AG04449 (cell line): Measurements from ENCODE around the gene TSPAN11.

Source experiments
- CTCF ChIA-PET: fragments of 350-600 bp; formaldehyde crosslinking; extraction: SDS; loops from one replicate; lab custom pipeline; 2021; ENCODE audit warnings: antibody characterized with exemption; lab: Yijun Ruan, JAX
- POLR2A ChIA-PET: fragments of 400-600, 350-600 bp; formaldehyde crosslinking; extraction: SDS; loops from one replicate; lab custom pipeline; 2020; ENCODE audit warnings: antibody characterized with exemption, inconsistent platforms; lab: Yijun Ruan, JAX
- DNase-seq: peaks from one replicate; pipeline ENCODE4 v3.0.0-alpha.2; 2010; ENCODE audit warnings: low read depth, low spot score
- H3K4me3 ChIP-seq: 2 replicates; pipeline ENCODE4 v1.5.1; 2011; ENCODE audit warnings: low read depth, mild to moderate bottlenecking, control low read depth, low read length
- CTCF ChIP-seq: IDR thresholded peaks from one replicate; pipeline ENCODE4 v1.5.1; 2011; ENCODE audit warnings: mild to moderate bottlenecking, moderate library complexity, low read length, control low read depth, inconsistent platforms; ENCODE audit not compliant: insufficient read depth; ENCODE audit errors: missing control alignments

Gene TSPAN11

DNA sequence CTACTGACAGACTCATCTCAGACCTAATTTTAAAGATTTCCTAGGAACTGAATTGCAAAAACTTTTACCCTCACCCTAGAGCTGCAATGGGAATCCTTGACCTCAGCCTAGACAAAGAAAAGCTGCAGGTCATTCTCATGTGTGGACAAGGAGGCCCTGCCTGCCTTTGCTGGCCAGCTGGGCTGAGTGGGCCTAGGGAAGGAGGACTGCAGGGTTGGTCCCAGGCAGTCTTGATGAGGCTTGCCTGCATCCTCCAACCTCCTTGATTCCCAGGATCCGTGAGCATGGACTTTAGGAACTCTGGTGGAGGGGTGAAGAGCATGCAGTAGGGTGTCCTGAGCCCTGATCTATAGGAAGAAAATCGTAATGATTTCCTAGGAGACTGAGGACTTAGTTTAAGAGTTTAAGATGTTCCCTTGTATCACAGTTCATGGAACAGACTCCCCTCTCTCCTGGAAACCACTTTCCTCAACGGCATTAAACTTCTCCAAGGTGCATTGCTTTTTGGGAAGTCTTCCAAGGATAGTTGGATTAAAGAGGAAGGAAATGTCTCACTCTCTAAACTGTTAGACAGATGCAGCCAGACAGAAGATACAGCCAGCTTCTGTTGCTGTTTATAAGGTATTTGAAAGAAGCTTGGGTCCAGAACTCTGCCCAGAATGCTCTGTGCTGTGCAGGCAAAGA lies 91.7 kb downstream of the TSPAN11 start:
- POLR2A ChIA-PET: no interaction called here
- no peak for TF ChIP-seq CTCF
- H3K4me3 ChIP-seq: no peak overlapping the region
- CTCF ChIA-PET: interaction anchor here (1.4 kb wide), 1 partner anchor 254 kb away, joined by 4 read pairs; no protein-coding TSS in a partner anchor
- no peak for DNase-seq

GRCh38 chr12:31018790-31019505 lies 92.4 kb downstream of the TSPAN11 start:
- no peak for TF ChIP-seq CTCF
- CTCF ChIA-PET: interaction anchor here (1.4 kb wide), 1 partner anchor 253 kb away, joined by 4 read pairs; no protein-coding TSS in a partner anchor
- POLR2A ChIA-PET: no interaction called here
- H3K4me3 ChIP-seq: no peak overlapping the region
- DNase-seq: no peak

DNA sequence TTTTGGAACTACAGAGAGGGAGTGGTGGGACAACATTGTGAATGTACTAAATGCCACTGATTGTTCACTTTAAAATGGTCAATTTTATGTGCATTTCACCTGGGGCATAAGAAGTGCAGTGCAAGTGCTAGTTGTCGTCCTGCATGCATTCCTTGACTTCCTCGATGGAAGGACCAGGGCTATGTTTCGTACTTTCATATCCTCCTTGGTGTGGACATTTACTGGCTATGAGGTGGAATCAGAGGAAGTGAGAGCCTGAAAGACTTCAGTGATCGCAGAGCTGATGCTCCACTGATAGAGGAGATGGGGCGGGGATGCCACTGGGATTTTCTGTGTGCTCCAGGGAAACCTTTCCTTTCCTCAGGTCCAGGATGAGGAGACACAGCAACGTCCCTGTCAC lies 93.0 kb downstream of the TSPAN11 start:
- ChIA-PET CTCF (interaction anchor here (1.0 kb wide), 1 partner anchor 9 kb away, joined by 3 read pairs; no protein-coding TSS in a partner anchor), POLR2A (no interaction called here)
- no peak for DNase-seq
- no peak for TF ChIP-seq CTCF
- H3K4me3 ChIP-seq: no peak overlapping the region

DNA sequence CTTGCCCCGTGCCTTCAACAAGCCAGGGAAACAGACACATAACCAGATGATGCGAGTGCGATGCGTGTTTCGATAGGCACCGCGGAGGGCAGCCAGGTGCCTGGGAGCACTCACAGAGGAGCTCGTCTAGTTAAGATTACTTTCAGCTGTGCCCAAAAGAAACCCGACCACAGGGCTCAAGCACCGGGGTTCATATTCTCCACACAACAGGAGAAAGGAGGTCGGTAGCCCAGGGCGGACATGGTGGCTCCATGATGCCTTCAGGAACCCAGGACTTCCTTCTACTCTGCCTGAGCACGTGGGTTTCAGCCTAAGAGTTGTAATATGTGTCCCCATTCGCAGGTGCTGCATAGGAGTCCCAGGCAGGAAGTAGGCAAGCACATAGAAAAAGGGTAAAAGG lies 93.4 kb downstream of the TSPAN11 start:
- no peak for DNase-seq
- CTCF ChIA-PET: interaction anchor here (1.0 kb wide), 1 partner anchor 9 kb away, joined by 3 read pairs; no protein-coding TSS in a partner anchor
- POLR2A ChIA-PET: no interaction called here
- TF ChIP-seq CTCF: no peak
- H3K4me3 ChIP-seq: no peak overlapping the region

GRCh38 chr12:31020385-31021166 lies 94.0 kb downstream of the TSPAN11 start:
- DNase-seq: no peak
- ChIA-PET CTCF (interaction anchor here (1.0 to 1.7 kb wide), 2 partner anchors 10 to 218 kb away, joined by 3 to 7 read pairs; no protein-coding TSS in a partner anchor), POLR2A (no interaction called here)
- TF ChIP-seq CTCF: no peak
- no peak overlapping the region for H3K4me3 ChIP-seq
